SH-SY5Y (cell line): ENCODE results near the gene GSN.

ENCODE experiments used
- GATA2 ChIP-seq: IDR thresholded peaks from 2 replicates; pipeline ENCODE4 v1.6.1; 2011; ENCODE audit warnings: mild to moderate bottlenecking, low read depth, low read length
- GATA3 ChIP-seq: IDR thresholded peaks from 2 replicates; pipeline ENCODE4 v1.6.1; 2011; ENCODE audit warnings: low read depth, mild to moderate bottlenecking, low read length, moderate library complexity

GSN gene

GRCh38 chr9:121261107-121261460 lies 6.9 kb upstream of the GSN start:
- TF ChIP-seq GATA2 (no peak), GATA3 (no peak)

- no peak for TF ChIP-seq GATA2
These were observed 6.2 kb upstream of the GSN start for GRCh38 chr9:121261755-121262154.

GRCh38 chr9:121262423-121262822 lies 5.5 kb upstream of the GSN start:
- TF ChIP-seq GATA2 (no peak), GATA3 (no peak)

GRCh38 chr9:121262953-121263352 lies 5.0 kb upstream of the GSN start:
- no peak for TF ChIP-seq GATA3
- no peak for TF ChIP-seq GATA2

- TF ChIP-seq GATA2 (no peak), GATA3 (no peak)
These were observed 1.6 kb upstream of the GSN start for GRCh38 chr9:121266356-121266755.

- TF ChIP-seq GATA2, result no peak
- TF ChIP-seq GATA3, result no peak
These were observed 884 bp upstream of the GSN start for GRCh38 chr9:121266906-121267650.

- TF ChIP-seq GATA3 (no peak), GATA2 (no peak)
These were observed 562 bp downstream of the GSN start for GRCh38 chr9:121268598-121268850.

- TF ChIP-seq GATA2, result no peak
- TF ChIP-seq GATA3, result no peak
These were observed 1.1 kb downstream of the GSN start for GRCh38 chr9:121268851-121269641.

GRCh38 chr9:121269642-121270254 lies 1.8 kb downstream of the GSN start:
- TF ChIP-seq GATA2 (no peak), GATA3 (no peak)

GRCh38 chr9:121271368-121272341 lies 3.7 kb downstream of the GSN start:
- TF ChIP-seq GATA2 (no peak), GATA3 (no peak)

- TF ChIP-seq GATA3, result no peak
- TF ChIP-seq GATA2, result no peak
These were observed 4.5 kb downstream of the GSN start for GRCh38 chr9:121272401-121272948.

GRCh38 chr9:121273064-121273775 lies 5.3 kb downstream of the GSN start:
- TF ChIP-seq GATA3 (no peak), GATA2 (no peak)

- TF ChIP-seq GATA2, result no peak
- no peak for TF ChIP-seq GATA3
These were observed 6.9 kb downstream of the GSN start for GRCh38 chr9:121274851-121275250.
